Fibroblast of lung (primary cell): ENCODE measurements around the gene TAF1D.

Experiments used
- EZH2 ChIP-seq: IDR thresholded peaks from 2 replicates; pipeline ENCODE4 v1.5.1; 2012; ENCODE audit warnings: low read length, control low read depth, mild to moderate bottlenecking; ENCODE audit errors: missing control alignments
- TF ChIP-seq, protein P1 (sequence below), 2 donors: IDR thresholded peaks in 1 of 2; conservative IDR thresholded peaks in 1 of 2; 1 replicate in 1 of 2; 2 replicates in 1 of 2; pipeline ENCODE4 v1.5.1; 2011 to 2012; ENCODE audit warnings: low read length in 2 of 2, control low read depth in 1 of 2, inconsistent platforms in 1 of 2, low read depth in 1 of 2, mild to moderate bottlenecking in 1 of 2

DNA sequence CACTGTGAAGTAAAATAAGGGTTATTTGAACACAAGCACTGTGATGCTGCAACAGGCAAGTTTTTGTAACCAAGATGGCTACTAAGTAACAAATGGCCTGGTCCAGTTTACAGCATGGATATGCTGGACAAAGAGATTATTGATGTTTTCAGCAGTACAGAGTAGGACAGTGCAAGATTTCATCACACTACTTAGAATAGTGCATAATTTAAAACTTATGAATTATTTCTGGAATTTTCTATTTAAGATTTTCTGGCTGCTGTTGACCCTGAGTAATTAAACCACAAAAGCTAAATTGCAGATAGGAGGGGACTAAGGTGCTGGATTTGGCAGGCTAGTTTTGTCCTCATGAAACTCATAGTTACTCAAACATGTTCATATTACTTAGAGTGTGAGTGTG lies 46.7 kb downstream of the TAF1D start:
- TF ChIP-seq EZH2: no peak
- TF ChIP-seq, protein P1, sequence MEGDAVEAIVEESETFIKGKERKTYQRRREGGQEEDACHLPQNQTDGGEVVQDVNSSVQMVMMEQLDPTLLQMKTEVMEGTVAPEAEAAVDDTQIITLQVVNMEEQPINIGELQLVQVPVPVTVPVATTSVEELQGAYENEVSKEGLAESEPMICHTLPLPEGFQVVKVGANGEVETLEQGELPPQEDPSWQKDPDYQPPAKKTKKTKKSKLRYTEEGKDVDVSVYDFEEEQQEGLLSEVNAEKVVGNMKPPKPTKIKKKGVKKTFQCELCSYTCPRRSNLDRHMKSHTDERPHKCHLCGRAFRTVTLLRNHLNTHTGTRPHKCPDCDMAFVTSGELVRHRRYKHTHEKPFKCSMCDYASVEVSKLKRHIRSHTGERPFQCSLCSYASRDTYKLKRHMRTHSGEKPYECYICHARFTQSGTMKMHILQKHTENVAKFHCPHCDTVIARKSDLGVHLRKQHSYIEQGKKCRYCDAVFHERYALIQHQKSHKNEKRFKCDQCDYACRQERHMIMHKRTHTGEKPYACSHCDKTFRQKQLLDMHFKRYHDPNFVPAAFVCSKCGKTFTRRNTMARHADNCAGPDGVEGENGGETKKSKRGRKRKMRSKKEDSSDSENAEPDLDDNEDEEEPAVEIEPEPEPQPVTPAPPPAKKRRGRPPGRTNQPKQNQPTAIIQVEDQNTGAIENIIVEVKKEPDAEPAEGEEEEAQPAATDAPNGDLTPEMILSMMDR (conservative IDR thresholded peaks at IDR 0.05 in 1 of 2, IDR thresholded peaks at IDR 0.05 in 1 of 2; ENCODE audit: low read depth in 1 of 2, low read length in 2 of 2): no peak
